ENCODE results near the gene FOXP3. TPM values are rescaled to one million over a fixed set of nuclear protein-coding genes. Genes with fewer than 3 reads are reported as not detected.

FOXP3 gene
- total and polyA plus RNA-seq, 2 donors (not counting 3 experiments of a cell fraction or from before 2014, with no cell fraction given): 0.06 TPM; not detected in 1

- Histone ChIP-seq H3K4me1 (ENCODE audit: control insufficient read depth, extremely low read depth, insufficient read depth, low read length) (peaks cover 3% of the 10 kb centered on the region), H3K79me2 (ENCODE audit: control insufficient read depth, insufficient read depth, low read length) (no peaks in the 10 kb centered on the region), H3K4me2 (ENCODE audit: insufficient read depth, low read length) (no peak overlapping the region), H2AFZ (ENCODE audit: low read depth, low read length) (no peak overlapping the region), H3K9me3 (replicated peaks; ENCODE audit: control insufficient read depth, insufficient read depth, low read length) (no peaks in the 10 kb centered on the region), H3K9ac (replicated peaks; ENCODE audit: extremely low read depth, insufficient read depth, low read length) (no peak overlapping the region), H3K4me3 (replicated peaks in 1 of 3; ENCODE audit: insufficient read depth in 1 of 3, low read depth in 1 of 3, low read length in 3 of 3) (no peak overlapping the region), H3K27me3 (ENCODE audit: control insufficient read depth in 2 of 2, insufficient read depth in 2 of 2, low read length in 2 of 2) (peaks cover 0 to 2% of the 10 kb centered on the region in 2 experiments), H3K36me3 (ENCODE audit: control insufficient read depth in 2 of 2, extremely low read depth in 1 of 2, insufficient read depth in 2 of 2, low read length in 2 of 2) (no peaks in the 10 kb centered on the region), H4K20me1 (replicated peaks; ENCODE audit: control insufficient read depth, extremely low read depth, insufficient read depth, low read length) (no peaks in the 10 kb centered on the region), H3K9me1 (replicated peaks; ENCODE audit: control insufficient read depth, extremely low read depth, insufficient read depth, low read length) (no peaks in the 10 kb centered on the region), H3K27ac (ENCODE audit: insufficient read depth, low read depth, low read length) (no peak overlapping the region)
- dilution Hi-C loops (cut with MboI; ENCODE audit: extremely low pct_ligation_motif_present, low sequenced_read_pairs) (no loop called here), intact Hi-C loops (cut with micrococcal nuclease) (loop anchor here (5.0 kb wide), 1 partner anchor 718 kb away; the partner anchor contains the start of gene CLCN5)
- TF ChIP-seq POLR2AphosphoS5 (IDR thresholded peaks at IDR 0.05; ENCODE audit: insufficient read depth, low read depth, low read length): no peak
- TF ChIP-seq GATA2 (IDR thresholded peaks at IDR 0.05; ENCODE audit: insufficient read depth, insufficient read length, low read depth, low read length): no peak
- TF ChIP-seq MAX (IDR thresholded peaks at IDR 0.05; ENCODE audit: insufficient read depth, insufficient read length): no peak
- BruUV-seq (replicated peaks): no TSS peak
- CTCF ChIA-PET: no interaction called here
- FAIRE-seq: no peak
- no peak for DNase-seq (ENCODE audit: low read depth, low spot score)
- POLR2A ChIA-PET: no interaction called here
These were observed 59.8 kb downstream of the FOXP3 start for GRCh38 chrX:49204709-49205108.

- Histone ChIP-seq H3K36me3 (ENCODE audit: control insufficient read depth in 2 of 2, extremely low read depth in 1 of 2, insufficient read depth in 2 of 2, low read length in 2 of 2) (no peaks in the 10 kb centered on the region), H4K20me1 (replicated peaks; ENCODE audit: control insufficient read depth, extremely low read depth, insufficient read depth, low read length) (no peaks in the 10 kb centered on the region), H3K4me3 (replicated peaks in 1 of 3; ENCODE audit: insufficient read depth in 1 of 3, low read depth in 1 of 3, low read length in 3 of 3) (no peak overlapping the region), H3K9me1 (replicated peaks; ENCODE audit: control insufficient read depth, extremely low read depth, insufficient read depth, low read length) (no peaks in the 10 kb centered on the region), H3K27ac (ENCODE audit: insufficient read depth, low read depth, low read length) (no peak overlapping the region), H3K4me2 (ENCODE audit: insufficient read depth, low read length) (no peak overlapping the region), H3K9me3 (replicated peaks; ENCODE audit: control insufficient read depth, insufficient read depth, low read length) (no peaks in the 10 kb centered on the region), H3K27me3 (ENCODE audit: control insufficient read depth in 2 of 2, insufficient read depth in 2 of 2, low read length in 2 of 2) (peaks cover 0 to 2% of the 10 kb centered on the region in 2 experiments), H3K9ac (replicated peaks; ENCODE audit: extremely low read depth, insufficient read depth, low read length) (no peak overlapping the region), H2AFZ (ENCODE audit: low read depth, low read length) (no peak overlapping the region), H3K79me2 (ENCODE audit: control insufficient read depth, insufficient read depth, low read length) (no peaks in the 10 kb centered on the region), H3K4me1 (ENCODE audit: control insufficient read depth, extremely low read depth, insufficient read depth, low read length) (peaks cover 3% of the 10 kb centered on the region)
- FAIRE-seq: no peak
- TF ChIP-seq POLR2AphosphoS5 (IDR thresholded peaks at IDR 0.05; ENCODE audit: insufficient read depth, low read depth, low read length): no peak
- TF ChIP-seq EZH2 (IDR thresholded peaks at IDR 0.05; ENCODE audit: borderline replicate concordance, low read depth, low read length, severe bottlenecking): no peak
- no TSS peak for BruUV-seq (replicated peaks)
- ChIA-PET POLR2A (no interaction called here), CTCF (no interaction called here)
- intact Hi-C loops (cut with micrococcal nuclease) (loop anchor here (5.0 kb wide), 1 partner anchor 718 kb away; the partner anchor contains the start of gene CLCN5), dilution Hi-C loops (cut with MboI; ENCODE audit: extremely low pct_ligation_motif_present, low sequenced_read_pairs) (no loop called here)
- DNase-seq (ENCODE audit: low read depth, low spot score): no peak
These were observed 60.5 kb downstream of the FOXP3 start for GRCh38 chrX:49204017-49204416.

Data from endothelial cell of umbilical vein (primary cell).